ELF-1 (cell line): Measurements from ENCODE around the gene DUSP10.

Experiments used
- DNase-seq: peaks from one replicate; pipeline ENCODE4 v3.0.0-alpha.2; 2016; ENCODE audit warnings: low read depth, low spot score

DUSP10 gene

DNA sequence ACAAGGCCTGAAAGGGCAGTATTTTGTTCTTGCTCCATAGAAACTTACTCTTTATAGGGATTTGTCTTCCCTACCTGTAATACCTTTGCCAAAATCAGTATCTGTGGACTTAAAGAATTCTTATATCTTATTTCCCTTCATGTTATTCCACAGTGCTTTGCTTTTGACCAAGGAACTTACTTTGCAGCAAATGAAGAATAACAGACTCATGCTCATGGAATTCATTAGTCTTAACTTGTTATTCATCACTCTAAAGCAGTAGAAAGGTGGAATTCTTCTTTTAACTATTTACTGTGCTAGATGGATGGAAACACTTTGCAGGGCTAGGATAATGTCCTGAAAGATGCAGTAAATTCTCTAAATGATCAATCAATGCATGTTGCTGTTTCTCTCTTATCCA is 45.9 kb downstream of the DUSP10 start:
- DNase-seq = no peak

GRCh38 chr1:221695301-221695700 is 46.6 kb downstream of the DUSP10 start:
- DNase-seq = no peak

GRCh38 chr1:221694109-221694508 is 47.8 kb downstream of the DUSP10 start:
- no peak for DNase-seq

- no peak for DNase-seq
Measured at GRCh38 chr1:221693087-221693486, 48.8 kb downstream of the DUSP10 start.

DNA sequence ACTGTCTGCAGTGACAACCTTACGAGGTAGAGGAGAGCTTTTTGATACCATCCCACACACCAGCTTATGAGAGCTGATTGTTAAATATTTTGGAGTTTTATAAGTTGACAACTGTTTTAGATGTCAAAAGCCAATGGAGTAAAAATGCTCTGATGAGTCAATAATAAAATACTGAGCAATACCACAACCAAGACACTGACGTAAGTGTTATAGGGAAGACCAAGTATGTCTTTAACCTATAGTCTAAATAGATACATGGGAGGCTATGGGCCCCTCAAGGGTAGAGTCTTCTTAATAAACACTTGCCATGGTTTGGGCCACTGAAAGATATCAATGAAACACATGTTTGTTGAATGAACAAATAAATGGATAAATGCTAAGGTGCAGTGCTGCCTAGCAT is 49.2 kb downstream of the DUSP10 start:
- no peak for DNase-seq

DNA sequence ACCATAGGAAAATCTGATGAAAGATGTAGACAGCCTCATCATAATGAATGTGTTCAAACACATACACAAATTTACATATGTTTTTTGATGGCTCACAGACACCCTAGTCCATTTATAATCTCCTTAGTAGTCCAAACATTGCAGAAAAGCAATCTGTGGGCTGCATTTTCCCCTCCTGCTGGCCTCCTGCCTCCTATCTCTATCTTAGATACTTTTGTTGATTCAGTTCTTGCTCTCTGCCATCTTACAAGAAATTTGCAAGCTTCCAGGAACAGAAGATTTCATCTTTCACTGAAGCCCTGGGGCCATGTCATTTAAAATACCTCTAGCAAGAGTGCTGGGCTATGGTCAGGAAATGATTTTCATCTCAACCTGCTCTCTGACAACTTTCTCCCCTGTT is 50.6 kb downstream of the DUSP10 start:
- no peak for DNase-seq

GRCh38 chr1:221690858-221691257 is 51.0 kb downstream of the DUSP10 start:
- no peak for DNase-seq

DNA sequence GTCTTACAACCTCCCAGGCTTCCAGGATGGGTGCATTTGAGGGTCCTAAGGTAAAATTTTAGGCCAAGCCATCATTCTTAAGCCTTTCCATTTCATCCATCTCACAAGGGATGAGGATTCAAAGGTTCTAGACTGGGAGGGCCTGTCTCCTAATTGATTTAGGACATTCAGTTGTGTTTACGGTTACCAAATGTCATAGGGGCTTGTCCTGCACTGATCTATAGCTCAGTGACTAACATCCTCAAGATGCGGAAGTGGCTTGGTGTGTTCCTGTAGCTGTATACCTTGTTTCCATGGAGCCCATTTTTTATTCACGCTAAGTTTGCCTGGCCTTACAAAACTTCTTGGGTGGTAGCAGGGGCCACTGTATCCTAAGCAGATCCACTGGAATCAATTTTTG is 52.8 kb downstream of the DUSP10 start:
- no peak for DNase-seq

GRCh38 chr1:221688488-221688843 is 53.4 kb downstream of the DUSP10 start:
- no peak for DNase-seq

DNA sequence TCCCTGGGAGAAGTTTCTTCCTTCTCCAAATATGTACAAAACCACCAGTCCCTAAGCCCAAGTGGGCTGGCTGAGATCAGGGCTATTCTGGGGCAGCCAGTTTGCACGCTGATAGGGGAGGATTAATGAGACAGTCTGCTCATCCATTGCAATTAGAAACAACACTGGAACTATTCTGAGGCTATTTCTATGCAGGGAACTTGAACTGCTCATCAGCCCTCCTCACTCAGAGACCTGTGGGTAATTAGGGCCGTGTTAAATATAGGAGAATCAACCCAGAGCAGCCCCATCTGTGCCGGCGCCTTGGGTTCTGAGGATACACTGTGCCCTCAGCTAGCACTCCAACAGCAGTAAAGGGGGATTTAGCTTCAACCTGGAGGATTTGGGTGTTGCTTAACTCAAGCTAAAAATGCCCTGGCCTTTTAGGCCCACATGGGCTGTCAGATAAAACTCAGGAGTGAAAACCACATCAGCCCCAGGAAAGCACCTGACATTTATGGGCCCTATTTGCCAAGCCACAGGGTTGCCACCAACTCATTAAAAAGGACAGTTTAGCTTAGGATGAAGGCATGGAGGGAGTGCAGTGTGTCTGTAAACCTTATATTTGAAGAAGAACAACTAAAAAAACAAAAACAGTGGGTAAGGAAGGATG is 53.9 kb downstream of the DUSP10 start:
- no peak for DNase-seq

GRCh38 chr1:221683681-221684080 is 58.2 kb downstream of the DUSP10 start:
- DNase-seq = no peak

DNA sequence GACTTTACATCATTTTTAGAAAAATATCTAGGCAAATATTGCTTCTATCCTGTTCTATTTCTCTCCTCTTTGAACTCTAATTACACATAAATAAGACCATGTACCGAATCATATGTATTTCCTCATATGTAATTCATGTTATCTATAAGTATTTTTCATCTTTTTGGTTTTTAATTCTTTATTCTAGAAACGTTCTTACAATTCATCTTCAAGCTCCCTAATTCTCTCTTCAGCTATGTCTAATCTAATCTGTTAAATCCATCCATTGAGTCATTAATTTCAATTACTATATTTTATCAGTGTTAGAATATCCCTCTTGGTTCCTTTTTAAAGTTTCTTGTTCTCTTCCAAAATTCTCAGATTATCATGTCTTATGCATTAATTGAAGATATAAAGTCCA is 61.8 kb downstream of the DUSP10 start:
- no peak for DNase-seq

DNA sequence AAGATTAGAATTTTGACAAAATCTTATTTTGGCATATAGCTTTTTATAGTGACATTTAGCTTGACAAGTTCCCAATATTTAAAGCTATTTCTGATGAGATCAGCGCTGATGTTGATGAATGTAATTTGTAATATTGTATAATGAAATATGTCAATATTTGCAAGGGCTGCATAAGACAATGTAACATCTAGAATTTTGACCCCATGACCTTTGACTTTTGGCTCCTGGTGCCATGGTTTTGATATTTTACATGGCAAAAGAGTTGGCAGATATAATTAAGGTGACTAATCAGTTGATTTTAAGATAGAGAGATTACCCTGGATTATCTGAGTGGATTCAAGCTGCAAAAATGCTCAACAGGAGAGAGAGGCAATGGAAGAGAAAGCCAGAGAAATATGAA is 63.9 kb downstream of the DUSP10 start:
- no peak for DNase-seq

DNA sequence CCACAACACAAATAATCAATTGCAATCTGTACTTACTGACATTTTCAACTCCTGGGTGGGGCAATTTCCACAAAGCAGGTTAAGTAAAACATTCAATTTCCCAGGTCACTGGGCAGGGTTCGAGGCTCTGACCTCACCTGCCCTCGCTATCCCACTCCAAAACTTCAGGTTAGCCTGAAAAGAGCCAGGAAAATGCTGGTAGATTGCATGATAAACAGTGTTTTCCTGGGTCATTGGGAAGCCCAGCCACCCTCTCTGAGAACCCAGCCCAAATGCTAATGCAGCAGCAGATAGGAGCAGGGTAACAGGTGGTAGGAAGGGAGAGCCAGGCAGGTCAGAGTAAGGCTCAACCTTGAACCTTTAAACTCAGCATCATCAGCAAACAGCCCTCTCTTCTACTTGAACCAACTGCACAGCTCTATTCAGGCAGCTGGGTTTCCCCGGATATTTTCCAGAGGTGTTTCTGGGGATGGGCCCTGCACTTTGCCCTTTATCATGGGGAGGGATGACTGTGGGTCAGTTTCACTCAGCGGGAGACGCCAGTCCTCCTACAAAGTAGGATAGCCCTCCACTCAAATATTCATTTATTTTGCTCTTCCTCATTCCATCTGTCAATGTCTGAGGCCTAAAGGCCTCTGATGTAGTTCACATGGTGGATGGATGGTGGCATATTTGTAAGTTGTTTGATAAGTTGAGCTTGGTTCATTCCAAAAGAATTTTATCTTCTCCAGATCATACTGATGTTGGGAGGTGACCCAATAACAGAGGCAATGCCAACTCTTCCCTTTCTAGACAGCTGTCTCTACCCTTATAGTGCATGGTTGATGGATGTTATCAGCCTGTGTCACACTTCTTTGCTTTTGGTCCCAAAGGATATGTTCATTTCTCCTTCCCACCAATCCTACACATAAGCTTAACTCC is 65.7 kb downstream of the DUSP10 start:
- DNase-seq = no peak

GRCh38 chr1:221672965-221673364 is 68.9 kb downstream of the DUSP10 start:
- DNase-seq = no peak

DNA sequence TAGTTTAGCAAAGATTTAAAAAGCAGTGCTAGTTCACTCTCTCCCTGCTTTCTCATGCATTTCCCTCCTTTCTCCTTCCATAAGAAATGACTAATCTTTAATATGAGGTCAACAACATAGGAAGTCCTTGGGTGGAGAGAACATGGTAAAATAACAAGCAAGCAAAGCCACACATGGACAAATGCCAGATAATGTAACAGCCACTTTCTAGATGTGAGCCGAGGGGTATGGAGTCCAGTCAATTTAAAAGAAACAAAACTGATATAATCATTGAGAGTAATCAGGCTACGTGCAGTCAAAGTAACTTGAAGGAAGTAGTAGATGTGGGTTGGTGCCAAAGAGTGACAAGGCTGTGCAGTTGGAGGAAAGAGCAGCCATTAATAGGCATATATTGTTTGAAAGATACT is 69.6 kb downstream of the DUSP10 start:
- DNase-seq = no peak

DNA sequence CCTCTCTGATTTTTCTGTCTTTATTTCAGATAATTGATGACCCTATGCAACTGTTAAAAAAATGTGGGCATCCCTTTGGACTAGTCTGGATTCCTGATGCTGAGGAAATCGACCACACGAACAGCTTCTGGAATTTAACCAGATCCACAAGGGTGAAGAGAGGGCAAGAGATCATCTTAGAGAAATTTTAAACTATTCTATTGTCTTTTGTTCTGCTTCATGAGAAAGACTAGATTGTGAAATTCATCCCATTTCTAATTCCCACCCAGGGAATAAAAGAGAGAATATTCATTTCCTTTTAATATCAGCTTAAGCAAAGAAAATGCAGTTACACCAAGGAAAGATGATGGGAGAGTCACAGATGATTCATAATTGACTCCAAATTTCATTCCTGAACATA is 71.8 kb downstream of the DUSP10 start:
- DNase-seq = no peak

DNA sequence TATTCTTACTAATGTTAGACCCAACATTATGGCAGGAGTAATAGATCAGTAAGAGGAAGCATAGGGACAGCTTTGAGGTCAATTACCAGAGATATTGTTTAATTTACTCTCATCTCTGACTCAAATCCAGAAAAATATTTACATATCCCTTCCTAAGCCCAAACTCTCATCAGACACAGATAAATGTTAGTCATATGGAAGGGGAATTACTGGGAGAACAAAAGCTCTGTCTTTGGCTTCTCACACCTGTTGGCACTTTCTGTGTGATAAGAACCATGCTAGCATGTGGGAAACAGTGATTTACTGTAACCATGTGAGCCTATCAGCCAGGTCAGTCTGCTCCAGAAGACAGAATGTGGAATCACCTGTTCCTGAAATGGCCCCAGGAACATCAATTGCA is 72.4 kb downstream of the DUSP10 start:
- DNase-seq = no peak

DNA sequence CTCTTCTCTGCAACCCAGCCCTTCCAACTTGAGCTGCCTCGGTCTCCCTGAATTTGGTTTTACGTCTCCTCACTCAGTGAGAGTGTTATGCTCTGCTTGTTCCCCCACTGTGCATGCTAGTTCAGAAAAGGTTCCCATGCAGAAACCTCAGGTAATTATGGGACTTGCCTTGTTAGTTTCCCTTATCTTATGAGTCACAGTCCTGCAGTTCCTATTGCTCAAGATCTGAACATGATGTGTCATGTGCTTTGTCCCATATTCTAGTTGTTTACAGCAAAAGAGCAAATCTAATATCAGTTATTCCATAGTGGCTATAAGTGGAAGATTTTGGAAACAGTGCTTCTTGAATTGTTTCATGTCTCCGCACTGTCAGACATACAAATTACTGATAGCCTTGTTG is 74.4 kb downstream of the DUSP10 start:
- no peak for DNase-seq

DNA sequence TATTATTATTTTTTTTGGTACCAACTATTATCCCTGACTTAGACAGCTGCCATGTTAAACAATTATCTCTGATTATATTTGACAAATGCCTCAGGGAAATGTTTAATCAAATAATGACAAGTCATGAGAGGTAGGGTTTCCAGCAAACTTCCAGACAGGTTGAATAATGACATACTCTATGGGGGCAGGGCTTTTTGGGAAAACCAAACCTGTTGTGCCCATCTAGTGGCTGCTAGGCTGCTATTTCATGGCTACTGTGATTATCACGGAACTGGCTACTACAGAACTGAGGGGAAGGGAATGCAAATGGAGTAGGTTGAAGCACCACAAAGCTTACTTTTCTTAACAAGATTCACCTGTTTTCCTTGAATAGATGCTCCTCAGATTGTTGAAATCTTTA is 77.6 kb downstream of the DUSP10 start:
- DNase-seq = no peak

GRCh38 chr1:221663321-221663720 is 78.6 kb downstream of the DUSP10 start:
- DNase-seq = no peak

DNA sequence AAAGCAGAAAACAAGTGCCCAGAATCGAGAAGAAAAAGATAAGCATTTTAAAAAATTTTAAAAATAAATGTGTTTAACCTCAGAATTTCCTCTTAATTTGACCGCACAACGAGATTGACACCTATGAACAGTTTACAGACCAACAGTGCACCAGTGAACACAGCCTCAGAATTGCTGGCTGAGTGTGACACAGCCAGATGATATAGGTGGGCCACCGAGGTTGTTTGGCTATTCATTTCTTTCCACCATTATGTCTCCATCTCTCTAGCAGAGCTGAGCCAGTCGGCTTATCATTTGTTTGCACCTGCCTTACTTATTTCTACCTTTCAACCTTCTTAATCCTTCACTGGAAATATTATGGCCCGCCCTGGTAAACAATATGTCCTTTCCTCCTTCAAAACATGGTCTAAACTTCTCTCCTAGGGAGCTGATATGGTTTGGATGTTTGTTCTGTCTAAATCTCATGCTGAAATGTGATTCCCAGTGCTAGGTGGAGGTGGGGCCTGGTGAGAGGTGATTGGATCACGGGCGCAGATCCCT is 86.1 kb downstream of the DUSP10 start:
- no peak for DNase-seq
